Posterior vena cava (tissue), 2 donors: ENCODE data around the gene OLA1. TPM values are rescaled to one million over a fixed set of nuclear protein-coding genes. Genes with fewer than 3 reads are reported as not detected.

Source experiments
- DNase-seq: peaks from one replicate; pipeline ENCODE4 v3.0.0-alpha.2; 2020; ENCODE audit warnings: low spot score
- intact Hi-C, 2 donors: fragments of 100-400 bp; cut with DNase I; formaldehyde crosslinking; loops; one replicate each; pipeline versions ENCODE4 v1.14.1 to v1.14.2; 2022 to 2023
- total RNA-seq, 2 donors: library from RNA; stranded (reverse); fragmentation: NEBNext Ultra II Directional; extraction: Animal tissue kit (Norgen Biotek cat#: 25700); gene quantifications; one replicate each; pipeline ENCODE4 v1.2.1, GENCODE V29; 2021
- donor health status: DM: yes; HTN: yes; CAD: no.
- donor health status: DM: yes; HTN: yes; CAD: no.

Gene OLA1
- total RNA-seq, 2 donors from 2014 or later: 51.8 to 63.9 TPM

GRCh38 chr2:174145827-174146226 is 102.5 kb downstream of the OLA1 start:
- intact Hi-C loops: no loop called here
- DNase-seq: no peak

- DNase-seq: no peak
- intact Hi-C loops: no loop called here
Measured at GRCh38 chr2:174142290-174142689, 106.0 kb downstream of the OLA1 start.

DNA sequence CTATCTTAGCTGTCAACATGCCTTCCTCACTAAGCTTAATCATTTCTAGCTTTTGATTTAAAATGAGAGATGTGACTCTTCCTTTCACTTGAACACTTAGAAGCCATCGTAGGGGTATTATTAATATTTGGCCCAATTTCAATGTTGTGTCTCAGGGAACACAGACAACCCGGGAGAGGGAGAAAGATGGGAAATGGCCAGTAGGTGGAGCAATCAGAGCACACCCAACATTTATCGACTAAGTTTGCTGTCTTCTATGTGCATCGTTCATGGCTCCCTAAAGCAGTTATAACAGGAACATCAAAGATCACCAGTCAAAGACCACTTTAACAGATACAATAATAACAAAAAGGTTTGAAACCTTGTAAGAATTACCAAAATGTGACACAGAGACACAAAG is 110.2 kb downstream of the OLA1 start:
- DNase-seq: no peak

DNA sequence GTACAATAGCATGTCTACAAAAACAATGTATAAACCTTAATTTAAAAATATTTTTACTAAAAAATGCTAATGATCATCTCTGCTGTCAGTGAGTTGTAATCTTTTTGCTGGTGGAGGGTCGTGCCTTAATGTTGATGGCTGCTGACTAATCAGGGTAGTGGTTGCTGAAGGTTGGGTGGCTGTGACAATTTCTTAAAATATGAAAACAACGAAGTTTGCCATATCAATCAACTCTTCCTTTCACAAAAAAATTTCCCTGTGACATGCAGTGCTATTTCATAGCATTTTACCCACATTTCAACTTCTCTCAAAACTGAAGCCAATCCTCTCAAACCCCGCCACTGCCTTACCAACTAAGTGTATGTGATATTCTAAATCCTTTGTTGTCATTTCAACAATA is 112.4 kb downstream of the OLA1 start:
- DNase-seq: no peak
- intact Hi-C loops: no loop called here

More for the DNA sequence above, 110.2 kb downstream of the OLA1 start:
- intact Hi-C loops: no loop called here

- DNase-seq: no peak
- intact Hi-C loops: no loop called here
Measured at GRCh38 chr2:174125090-174125489, 123.2 kb downstream of the OLA1 start.

- intact Hi-C loops: no loop called here
- DNase-seq: no peak
Measured at GRCh38 chr2:174124181-174124580, 124.2 kb downstream of the OLA1 start.

DNA sequence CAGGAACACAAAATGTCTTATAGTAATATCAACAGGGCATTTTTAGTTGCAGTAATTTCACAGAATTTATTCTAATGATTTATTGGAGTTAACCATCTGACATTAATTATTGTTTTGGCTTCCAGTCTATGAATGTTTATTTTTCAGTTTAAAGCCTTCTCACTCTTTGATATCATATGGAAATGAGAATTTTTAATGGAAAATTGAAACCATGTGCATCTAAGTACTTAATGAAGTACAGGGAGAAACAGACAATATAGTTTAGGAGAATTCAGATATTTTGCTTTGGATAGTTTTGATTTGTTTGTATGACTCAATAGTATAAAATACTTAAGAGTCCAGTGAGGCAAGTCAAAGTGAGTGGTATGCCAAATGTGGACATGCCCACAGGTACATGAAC is 126.1 kb downstream of the OLA1 start:
- intact Hi-C loops: no loop called here
- no peak for DNase-seq

DNA sequence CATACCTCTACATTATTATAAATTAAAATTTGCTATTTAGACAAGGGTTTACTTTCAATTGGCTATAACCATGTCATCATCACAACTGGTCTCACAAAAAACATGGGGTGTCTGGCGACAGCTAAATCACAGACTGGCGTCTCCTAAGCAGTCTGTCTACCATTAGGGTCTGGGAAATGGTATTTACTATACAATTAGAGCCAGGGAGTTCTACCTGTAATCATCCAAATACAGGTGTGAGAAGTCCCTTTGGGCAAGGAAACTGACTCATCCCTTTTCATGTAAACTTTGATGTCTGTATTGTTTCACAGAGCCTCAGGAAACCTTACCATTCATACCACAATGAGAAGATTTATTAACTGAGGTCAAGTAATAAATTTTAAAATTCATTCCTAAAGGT is 126.7 kb downstream of the OLA1 start:
- DNase-seq: no peak
- intact Hi-C loops: no loop called here

DNA sequence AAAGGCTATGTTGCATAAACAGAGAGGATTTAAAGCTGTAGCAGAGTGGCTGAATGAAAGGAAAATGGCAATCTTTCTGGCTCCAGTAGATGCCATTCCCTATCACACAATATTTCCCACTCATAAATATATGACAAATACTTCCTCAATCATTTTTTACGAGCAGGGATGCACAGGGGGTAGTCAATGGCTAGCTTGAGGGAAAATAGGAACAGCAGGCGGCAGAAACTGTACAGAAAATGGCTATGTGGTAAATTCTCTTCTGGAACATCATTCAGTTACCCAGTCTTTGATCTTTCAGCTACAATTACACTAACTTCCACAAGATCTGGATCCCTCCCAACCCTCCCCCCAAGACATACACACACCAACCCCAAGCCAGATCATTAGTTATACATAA is 127.2 kb downstream of the OLA1 start:
- DNase-seq: no peak
- intact Hi-C loops: no loop called here

GRCh38 chr2:174120346-174120745 is 128.0 kb downstream of the OLA1 start:
- intact Hi-C loops: no loop called here
- no peak for DNase-seq

- intact Hi-C loops: no loop called here
- DNase-seq: no peak
Measured at GRCh38 chr2:174117951-174118930, 130.1 kb downstream of the OLA1 start.

DNA sequence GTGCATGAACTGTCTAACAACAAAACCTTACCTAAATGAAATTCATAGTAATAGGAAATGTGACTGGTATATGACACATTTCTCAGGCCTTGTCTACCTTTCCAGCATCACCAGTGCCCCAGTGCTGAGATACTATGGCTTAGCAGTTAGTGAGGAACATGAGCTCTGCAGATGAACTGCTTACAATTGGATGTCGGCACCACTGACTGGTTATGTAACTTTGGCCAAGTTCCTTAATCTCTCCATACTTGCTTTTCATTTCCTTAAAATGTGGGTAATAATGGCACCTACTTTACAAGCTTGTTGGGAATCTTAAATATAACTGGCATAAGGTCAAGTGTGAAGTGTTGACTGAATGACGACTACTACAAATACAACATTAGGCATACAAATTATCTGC is 136.3 kb downstream of the OLA1 start:
- DNase-seq: no peak
- intact Hi-C loops: no loop called here

DNA sequence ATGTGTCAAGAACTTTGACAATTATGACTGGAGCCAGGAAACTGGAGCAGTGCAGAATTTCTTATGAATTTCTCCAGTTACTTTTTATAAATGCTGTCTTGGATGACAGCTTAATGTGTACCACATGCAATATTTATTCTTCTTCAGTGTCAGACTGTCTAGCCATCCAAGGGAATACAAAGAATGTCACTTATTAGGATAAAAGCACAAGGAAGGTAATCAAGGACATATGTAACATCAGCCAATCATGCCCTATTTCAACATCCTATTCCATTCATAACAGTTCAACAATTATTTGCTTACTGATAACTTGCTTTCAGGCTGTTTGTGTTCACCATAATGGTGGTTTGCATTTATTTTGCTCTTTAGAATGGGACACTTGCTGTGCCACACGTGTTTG is 139.8 kb downstream of the OLA1 start:
- DNase-seq: no peak
- intact Hi-C loops: no loop called here

DNA sequence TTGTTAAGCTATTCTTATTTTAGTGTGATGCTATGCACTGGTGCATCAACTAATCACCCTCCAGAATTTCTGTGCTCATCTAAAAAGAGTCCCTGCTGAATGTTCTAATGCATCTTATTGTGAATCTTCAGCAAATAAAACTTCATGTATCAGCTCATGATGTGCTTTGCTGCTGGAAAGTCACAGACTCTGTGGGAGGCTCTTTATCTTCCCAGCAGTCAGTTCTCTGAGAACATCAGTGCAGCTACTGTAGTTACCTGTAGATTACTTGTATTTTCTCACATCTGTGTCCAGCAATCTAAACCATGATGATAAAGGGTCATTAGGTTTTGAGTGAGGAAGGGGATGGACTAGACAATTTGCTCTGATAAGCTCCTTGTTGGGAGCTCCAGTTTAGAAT is 141.6 kb downstream of the OLA1 start:
- intact Hi-C loops: no loop called here

GRCh38 chr2:174094542-174094941 is 153.8 kb downstream of the OLA1 start:
- intact Hi-C loops: loop anchor here in 1 of 2 donors (5.0 kb wide), 1 partner anchor 1522 kb away; no protein-coding TSS in a partner anchor

More for the DNA sequence above, 141.6 kb downstream of the OLA1 start:
- no peak for DNase-seq

DNA sequence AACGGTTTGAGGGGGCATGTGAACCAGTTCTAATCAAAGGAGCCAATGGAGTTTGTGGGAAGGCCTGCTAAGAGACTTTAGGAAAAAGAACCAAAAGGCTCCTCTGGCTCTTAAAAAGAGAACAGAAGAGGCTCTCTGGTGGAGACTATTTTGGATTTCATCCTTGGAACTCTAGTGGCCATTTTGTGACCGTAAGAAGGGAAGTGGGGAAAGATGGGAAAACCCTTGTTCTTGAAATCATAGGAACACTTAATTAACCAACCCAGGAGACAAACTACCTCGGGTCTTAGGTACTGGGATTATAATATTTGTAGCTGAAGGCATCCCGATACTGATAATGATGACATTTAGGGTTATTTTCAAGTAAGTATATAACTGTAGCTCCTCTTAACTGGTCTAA is 157.9 kb downstream of the OLA1 start:
- DNase-seq: no peak
- intact Hi-C loops: loop anchor here in 1 of 2 donors (5.0 kb wide), 1 partner anchor 1518 kb away; no protein-coding TSS in a partner anchor

More at GRCh38 chr2:174094542-174094941, 153.8 kb downstream of the OLA1 start:
- no peak for DNase-seq

GRCh38 chr2:174088706-174089460 is 159.4 kb downstream of the OLA1 start:
- intact Hi-C loops: no loop called here
- no peak for DNase-seq

DNA sequence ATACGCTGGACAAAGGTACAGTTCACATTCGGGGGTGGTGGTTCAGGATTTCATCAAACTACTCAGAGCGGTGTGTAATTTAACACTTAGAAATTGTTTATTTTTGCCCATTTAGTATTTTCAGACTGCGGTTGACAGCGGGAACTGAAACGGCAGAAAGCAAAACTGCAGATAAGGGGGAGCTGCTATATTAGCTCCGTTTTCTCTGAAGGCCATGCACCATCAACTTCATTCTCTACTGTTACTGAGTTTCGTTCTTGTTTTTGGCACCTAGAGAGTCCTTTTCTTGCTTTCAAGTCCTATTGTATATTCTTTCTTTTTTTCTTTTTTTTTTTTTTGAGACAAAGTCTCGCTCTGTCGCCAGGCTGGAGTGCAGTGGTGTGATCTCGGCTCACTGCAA is 161.6 kb downstream of the OLA1 start:
- intact Hi-C loops: no loop called here
- no peak for DNase-seq

GRCh38 chr2:174085781-174086180 is 162.6 kb downstream of the OLA1 start:
- intact Hi-C loops: no loop called here
- DNase-seq: no peak

DNA sequence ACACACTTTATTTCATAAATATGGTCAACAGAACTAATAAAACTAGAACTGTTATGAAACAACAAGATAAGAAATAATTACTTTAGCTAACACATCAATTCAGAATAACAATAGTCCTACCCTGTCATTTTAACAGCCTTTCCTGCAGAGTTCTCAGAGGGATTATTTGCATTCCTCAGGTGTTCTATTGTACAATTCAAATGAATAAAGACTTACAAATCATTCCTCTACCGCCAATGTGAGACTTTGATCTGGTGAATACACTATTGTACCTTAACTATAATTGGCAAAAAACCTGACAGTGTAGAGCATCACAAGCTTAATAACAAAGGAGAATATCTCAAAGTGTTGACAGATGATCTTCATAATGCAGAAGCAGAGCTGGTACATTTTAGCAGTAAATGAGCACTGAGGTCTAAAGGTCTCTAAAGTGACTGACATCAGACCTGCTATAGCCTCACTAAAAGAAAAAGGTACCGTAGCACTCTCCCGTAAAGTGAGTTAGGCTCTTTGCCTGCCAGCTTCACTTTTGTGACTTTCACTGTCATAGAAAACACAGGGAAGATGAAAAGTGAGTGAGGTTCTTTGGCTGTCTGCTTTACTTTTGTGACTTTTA is 164.4 kb downstream of the OLA1 start:
- intact Hi-C loops: no loop called here
- DNase-seq: no peak
